Measurements from ENCODE around the gene PI16.

GRCh38 chr6:37013516-37014491 is 59.3 kb downstream of the PI16 start:
- TF ChIP-seq ZBTB43 (CRISPR knock-in tag; IDR thresholded peaks at IDR 0.05), result no peak
- TF ChIP-seq, protein P1, sequence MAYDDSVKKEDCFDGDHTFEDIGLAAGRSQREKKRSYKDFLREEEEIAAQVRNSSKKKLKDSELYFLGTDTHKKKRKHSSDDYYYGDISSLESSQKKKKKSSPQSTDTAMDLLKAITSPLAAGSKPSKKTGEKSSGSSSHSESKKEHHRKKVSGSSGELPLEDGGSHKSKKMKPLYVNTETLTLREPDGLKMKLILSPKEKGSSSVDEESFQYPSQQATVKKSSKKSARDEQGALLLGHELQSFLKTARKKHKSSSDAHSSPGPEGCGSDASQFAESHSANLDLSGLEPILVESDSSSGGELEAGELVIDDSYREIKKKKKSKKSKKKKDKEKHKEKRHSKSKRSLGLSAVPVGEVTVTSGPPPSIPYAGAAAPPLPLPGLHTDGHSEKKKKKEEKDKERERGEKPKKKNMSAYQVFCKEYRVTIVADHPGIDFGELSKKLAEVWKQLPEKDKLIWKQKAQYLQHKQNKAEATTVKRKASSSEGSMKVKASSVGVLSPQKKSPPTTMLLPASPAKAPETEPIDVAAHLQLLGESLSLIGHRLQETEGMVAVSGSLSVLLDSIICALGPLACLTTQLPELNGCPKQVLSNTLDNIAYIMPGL (CRISPR knock-in tag; IDR thresholded peaks at IDR 0.05), result no peak
- TF ChIP-seq CTCF (IDR thresholded peaks at IDR 0.05), result no peak
- TF ChIP-seq, protein P2, sequence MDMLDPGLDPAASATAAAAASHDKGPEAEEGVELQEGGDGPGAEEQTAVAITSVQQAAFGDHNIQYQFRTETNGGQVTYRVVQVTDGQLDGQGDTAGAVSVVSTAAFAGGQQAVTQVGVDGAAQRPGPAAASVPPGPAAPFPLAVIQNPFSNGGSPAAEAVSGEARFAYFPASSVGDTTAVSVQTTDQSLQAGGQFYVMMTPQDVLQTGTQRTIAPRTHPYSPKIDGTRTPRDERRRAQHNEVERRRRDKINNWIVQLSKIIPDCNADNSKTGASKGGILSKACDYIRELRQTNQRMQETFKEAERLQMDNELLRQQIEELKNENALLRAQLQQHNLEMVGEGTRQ (CRISPR knock-in tag; IDR thresholded peaks at IDR 0.05), result no peak
